ENCODE measurements around the gene KAZN.

- TF ChIP-seq CTCF (IDR thresholded peaks at IDR 0.05) (no peak), POLR2A (IDR thresholded peaks at IDR 0.05) (no peak), EP300 (IDR thresholded peaks at IDR 0.05) (no peak)
These were observed 37.3 kb upstream of the KAZN start for GRCh38 chr1:14561014-14561693.
